NCI-H2107 treated with DMSO at 0.1 percent for 48 hours (cell line): ENCODE results near the gene PGP.

Source experiments
- DNase-seq: peaks from one replicate; lab custom pipeline; 2025; ENCODE audit not compliant: unreplicated experiment; lab: John Stamatoyannopoulos, UW

The PGP gene

DNA sequence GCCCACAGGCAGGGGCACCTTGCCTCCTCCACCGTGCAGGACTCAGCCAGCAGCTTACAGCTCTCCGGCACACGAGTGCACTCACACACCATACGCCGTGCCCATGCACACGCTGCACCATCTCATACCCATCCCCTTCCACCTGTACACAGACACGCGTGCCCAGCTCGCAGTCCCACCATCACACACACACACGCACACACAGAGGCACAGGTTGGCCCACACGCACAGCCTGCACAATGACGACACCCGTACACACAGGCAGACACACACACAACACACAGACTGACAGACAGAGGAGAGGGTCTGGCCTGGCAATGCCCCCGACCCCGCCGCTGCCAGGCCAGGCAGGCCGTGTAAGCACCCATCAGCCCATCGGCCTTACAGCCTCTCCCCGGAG, 30.3 kb downstream of the PGP start:
- DNase-seq, result no peak

- DNase-seq, result no peak
Measured at GRCh38 chr16:2183671-2184070, 31.0 kb downstream of the PGP start.

DNA sequence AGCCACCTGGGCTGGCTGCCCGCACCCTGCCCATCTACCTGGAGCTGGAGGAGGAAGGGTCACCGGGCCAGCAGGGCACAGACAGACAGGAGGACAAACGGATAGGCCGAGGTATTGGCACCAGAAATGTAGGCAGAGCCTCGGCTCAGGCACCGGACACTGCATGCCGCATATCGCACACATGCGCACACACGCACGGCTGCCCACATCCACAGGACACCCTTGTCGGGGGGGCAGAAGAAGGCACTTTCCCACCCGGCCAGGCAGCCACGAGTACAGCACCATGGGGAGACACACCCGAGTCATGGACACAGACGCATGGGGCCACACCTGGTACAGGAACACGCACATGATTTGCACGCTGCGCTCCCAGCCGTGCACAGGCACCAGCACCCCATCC, 32.7 kb downstream of the PGP start:
- DNase-seq, result no peak

DNA sequence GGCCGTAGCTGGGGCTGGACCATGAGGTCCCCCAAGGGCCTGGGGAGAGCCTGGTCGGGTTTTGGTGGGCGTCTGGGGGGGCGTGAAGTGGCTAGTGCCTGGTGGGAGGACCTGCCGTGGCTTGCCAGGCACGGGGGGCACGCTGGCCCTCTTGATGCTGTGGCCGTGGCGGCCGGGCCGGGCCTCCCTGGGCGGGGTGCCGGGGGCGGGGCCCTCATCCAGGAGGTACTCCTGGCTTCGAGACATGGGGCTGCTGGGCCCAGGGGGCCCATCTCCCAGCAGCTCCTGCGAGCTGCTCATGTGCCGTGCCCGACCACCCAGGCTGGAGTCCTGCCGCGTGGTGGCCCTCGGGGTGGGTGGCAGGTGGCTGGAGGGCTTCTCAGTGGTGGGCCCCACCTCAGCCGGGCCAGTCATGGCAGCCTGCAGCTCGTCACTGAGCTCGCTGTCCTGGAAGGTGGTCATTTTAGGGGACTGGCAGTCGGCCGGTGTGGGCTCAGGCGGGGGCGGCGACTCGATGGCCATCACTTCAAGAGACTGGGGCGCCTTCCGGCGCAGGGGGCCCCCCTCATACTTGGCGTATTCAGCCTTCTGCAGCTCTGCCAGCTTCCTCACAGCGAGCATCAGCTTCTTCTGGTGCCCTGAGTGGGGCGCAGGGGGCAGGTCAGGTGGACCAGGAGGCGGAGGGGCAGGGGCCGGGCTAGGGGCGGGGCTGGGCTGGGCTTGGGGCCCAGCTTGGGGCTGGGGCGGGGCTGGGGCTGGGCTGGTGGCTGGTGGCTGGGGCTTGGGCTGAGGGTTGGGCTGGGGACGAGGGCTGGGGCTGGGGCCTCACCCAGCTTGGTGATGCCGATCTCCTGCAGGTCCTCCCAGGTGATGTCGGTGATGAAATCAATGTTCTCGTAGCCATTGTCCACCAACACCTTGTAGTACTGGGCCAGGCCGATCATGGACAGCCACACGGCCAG, 33.4 kb downstream of the PGP start:
- no peak for DNase-seq

DNA sequence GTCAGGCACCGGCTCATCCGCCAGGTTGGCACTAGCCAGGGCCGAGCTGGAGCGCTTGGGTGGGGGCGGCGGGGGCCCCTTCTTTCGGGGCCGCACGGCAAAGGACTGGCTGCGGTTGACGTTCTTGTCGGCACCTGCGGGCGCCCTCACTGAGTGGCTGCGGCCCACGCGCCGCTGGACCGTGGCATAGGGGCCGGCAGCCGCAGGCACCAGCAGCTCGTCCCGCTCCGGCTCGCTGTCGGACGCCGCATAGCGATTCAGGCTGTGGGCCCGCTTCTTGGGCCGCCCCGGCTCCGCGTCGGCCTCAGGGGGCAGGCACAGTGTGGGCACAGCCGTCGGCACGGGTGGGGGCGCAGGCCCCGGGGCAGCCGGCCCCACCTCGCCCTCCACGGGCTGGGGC, 34.2 kb downstream of the PGP start:
- no peak for DNase-seq

DNA sequence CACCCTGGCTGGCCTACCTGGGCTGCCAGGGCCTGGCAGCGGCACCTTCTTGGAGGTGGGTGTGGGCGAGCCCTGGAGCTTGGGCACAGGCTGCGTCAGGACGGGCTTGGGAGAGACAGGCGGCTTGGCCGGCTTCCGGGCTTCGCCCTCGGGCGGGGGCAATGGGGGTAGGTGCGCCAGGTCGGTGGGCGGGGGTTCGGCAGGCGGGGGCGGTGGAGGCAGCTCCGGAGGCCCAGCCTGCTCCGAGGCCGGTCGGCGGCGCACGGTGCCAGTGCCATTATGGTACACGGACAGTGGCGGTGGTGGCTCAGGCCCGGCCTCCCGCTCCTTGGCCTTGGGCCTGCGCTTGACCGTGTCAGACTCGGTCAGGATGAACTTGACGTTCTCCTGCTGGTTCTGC, 35.1 kb downstream of the PGP start:
- no peak for DNase-seq

DNA sequence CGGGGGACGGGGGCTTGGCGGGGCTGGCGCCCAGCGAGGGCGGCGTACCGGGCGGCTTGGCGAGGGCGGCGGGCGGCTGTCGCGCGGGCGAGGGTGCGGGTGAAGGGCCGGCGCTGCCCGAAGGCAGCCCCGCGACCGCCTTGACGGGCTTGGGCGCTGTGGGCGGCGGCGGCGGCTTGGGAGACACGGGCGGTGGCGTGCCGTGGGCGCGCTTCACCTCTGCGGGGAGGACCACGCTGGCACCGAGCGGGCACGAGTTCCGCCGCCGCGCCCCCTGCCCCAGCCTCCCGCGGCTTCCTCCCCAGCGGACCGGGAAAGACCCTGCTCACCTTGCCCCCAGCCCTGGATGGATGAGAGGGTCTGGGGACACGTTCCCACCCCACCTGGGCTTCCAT, 35.5 kb downstream of the PGP start:
- DNase-seq, result no peak

DNA sequence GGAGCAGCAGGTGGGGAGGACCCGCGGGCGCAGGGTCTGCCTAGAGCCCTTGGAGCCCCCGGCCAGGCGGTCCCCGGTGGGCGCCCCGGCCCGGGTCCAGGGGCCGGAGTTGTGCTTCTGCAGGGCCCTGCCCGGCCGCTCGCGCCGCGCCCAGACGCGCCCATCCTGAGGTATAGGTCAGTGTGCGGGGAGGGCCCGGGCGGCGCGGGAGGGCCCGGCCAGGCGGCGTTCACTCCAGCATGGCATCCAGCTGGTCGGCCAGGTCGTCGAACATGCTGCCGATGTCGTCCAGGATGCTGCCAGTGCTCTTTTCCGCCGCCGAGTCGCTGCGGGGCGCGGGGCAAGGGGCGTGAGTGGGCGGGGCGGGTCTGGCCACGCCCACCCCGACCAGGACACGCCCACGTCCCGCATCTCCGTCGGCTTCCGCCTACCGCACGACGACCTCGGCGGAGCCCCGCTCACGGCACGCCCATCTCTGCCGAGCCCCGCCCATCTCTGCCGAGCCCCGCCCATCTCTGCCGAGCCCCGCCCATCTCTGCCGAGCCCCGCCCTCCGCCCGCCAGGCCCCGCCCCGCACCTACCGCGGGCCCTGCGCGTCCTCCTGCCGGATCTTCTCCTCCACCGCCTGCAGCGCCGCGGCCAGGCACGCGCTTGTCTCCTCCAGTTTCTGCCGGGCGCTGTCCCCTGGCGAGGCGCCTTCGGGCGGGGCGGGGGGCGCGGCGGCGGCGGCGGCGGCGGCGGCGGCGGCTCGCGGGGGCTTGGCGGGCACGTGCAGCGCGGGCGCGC, 36.1 kb downstream of the PGP start:
- DNase-seq, result no peak

- no peak for DNase-seq
Measured at GRCh38 chr16:2177561-2177960, 37.1 kb downstream of the PGP start.

DNA sequence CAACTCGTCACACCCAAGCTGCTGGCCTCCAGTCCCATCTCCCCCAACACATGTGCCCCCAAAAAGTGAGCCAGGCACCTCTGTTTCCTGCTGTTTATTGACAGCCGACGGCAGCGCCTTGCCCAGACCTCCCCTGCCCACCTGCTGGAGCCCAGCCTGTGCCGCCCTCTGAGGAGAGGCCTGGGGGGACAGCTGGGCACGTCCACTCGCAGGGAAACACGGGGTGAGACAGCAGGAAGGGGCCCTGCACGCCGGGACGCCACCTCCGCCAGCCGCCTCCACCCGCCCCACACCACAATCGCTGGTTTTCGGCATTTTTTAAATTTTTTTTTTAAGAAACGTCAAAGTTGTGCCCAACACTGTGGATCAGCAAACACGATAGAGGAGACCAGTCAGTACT, 37.5 kb downstream of the PGP start:
- DNase-seq, result no peak

DNA sequence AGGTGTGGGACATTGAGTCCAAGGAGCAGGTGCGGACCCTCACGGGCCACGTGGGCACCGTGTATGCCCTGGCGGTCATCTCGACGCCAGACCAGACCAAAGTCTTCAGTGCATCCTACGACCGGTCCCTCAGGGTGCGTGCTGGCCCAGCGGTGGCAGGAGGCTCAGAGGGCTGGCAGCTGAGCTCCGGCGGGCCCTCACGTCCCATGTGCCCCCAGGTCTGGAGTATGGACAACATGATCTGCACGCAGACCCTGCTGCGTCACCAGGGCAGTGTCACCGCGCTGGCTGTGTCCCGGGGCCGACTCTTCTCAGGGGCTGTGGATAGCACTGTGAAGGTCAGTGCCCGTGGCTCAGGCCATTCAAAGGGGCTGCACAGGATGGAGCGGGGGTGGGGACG, 38.6 kb downstream of the PGP start:
- DNase-seq, result no peak

DNA sequence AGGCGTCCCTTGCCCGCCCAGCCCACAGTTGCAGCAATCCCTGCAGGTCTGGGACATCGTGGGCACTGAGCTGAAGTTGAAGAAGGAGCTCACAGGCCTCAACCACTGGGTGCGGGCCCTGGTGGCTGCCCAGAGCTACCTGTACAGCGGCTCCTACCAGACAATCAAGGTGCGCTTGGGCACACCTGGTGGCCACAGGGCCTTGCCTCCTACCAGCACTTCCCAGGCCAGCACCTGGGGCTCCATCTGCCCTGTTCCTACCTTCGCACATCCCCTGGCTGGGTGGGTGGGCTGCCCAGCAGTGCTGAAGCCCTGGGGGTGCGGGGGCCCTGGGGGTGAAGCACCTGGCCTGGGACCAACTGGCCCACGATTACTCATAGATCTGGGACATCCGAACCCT, 39.2 kb downstream of the PGP start:
- no peak for DNase-seq

DNA sequence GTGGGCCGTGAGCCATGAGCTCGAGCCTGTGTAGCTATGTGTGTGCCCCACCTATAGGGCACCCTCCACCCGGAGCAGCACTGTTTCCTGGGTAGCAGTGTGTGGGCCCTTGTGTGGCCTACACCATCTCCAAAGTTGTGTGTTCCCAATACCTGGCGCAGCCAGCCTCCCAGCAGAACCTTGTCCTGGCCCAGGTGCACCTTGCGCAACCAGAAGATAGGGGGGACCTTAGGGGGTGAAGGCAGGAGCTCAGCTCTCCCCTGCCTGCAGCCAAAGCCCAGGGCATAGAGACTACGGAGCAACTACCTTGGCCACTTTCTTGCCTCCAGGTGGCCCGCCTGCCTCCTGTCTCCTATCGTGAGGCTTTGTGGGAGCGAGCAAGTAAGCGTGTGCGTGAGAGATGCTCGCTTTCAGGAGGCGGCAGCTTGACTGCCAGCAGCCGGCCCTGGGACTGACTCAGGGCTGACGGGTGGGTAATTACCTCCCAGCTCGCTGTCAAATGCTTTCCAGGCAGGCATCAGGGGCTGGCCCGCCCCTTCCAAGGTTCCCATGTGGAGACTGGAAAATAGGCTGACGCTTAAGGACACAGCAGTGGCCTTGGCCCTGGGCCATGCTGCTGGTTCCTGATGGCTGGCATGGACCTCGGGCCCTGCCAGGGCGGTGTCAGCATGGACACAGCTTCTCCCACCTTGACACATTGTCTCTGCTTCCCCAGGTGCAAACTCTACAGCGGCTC, 40.1 kb downstream of the PGP start:
- no peak for DNase-seq

- DNase-seq, result no peak
Measured at GRCh38 chr16:2173916-2174315, 40.7 kb downstream of the PGP start.

DNA sequence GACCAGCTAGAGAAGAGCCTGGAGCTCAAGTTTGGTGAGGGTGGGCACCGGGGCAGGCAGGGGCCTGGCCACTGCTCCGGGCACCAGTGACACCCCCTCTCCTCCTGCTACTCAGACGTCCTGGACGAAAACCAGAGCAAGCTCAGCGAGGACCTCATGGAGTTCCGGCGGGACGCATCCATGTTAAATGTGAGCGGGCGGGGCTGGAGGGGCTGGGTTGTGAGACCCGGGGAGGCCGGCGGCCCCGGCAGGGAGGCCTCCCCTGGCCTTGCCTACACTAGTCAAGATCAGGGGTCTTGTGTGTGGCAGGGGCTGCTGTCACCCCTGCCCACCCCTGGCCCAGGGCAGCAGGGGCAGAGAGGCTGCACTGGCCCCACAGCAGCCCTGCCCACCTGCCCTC, 41.3 kb downstream of the PGP start:
- no peak for DNase-seq

GRCh38 chr16:2172688-2173335, 41.8 kb downstream of the PGP start:
- DNase-seq, result no peak

- no peak for DNase-seq
Measured at GRCh38 chr16:2171601-2172178, 43.0 kb downstream of the PGP start.

DNA sequence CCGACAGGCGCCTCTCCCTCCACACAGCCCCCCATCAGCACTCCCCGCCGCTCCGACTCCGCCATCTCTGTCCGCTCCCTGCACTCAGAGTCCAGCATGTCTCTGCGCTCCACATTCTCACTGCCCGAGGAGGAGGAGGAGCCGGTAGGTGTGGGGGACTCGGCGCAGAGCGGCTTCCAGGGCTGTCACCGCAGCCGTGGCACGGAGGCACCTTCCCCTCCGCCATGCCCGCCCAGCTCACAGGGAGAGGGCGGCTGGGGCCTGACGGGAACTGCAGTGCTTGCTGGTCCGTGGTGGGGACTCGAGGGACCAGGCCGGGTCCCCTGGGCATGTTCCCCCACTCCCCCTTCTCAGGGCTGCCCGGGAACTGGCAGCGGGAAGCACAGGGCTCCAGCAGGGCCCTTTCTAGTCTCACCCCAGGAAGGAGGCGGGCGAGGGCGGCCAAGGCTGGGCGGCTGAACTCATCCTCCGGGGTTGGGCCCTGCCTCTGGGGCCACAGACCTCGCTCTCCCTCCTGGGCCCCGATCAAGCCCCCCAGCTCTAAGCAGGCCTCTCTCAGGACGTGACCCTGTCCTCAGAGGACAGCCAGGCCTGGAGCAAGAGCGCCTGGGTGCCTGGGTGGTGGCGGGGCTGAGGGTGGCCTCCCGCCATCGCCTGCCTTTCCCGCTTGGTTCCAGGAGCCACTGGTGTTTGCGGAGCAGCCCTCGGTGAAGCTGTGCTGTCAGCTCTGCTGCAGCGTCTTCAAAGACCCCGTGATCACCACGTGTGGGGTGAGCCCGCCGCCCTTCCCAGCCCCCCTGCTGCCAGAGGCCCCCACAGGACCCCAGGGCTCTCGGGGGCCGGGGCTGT, 43.8 kb downstream of the PGP start:
- DNase-seq, result no peak

- no peak for DNase-seq
Measured at GRCh38 chr16:2170080-2170479, 44.6 kb downstream of the PGP start.
